ENCODE data around the gene LRP2. TPM values are rescaled to one million over a fixed set of nuclear protein-coding genes. Genes with fewer than 3 reads are reported as not detected.

The LRP2 gene
- total RNA-seq, 2 donors from 2014 or later = 0.05 TPM; not detected in 1

- H3K9ac ChIP-seq (ENCODE audit: low read depth in 2 of 2, low read length in 2 of 2) = no peak overlapping the region
- no peak for TF ChIP-seq CTCF (IDR thresholded peaks at IDR 0.05)
- H3K9me3 ChIP-seq = no peaks in the 10 kb centered on the region
- H3K27ac ChIP-seq = no peak overlapping the region
- intact Hi-C loops (cut with DNase I) = no loop called here
- H3K36me3 ChIP-seq = no peaks in the 10 kb centered on the region
- no peaks in the 10 kb centered on the region for H3K27me3 ChIP-seq
- DNase-seq = no peak
- no peak overlapping the region for H3K4me3 ChIP-seq
- H3K4me1 ChIP-seq = no peaks in the 10 kb centered on the region
Measured at GRCh38 chr2:169291517-169291916, 70.8 kb downstream of the LRP2 start.

GRCh38 chr2:169290433-169290832, 71.9 kb downstream of the LRP2 start:
- Histone ChIP-seq H3K36me3 (no peaks in the 10 kb centered on the region), H3K9ac (ENCODE audit: low read depth in 2 of 2, low read length in 2 of 2) (no peak overlapping the region), H3K27ac (no peak overlapping the region), H3K4me3 (no peak overlapping the region), H3K27me3 (no peaks in the 10 kb centered on the region), H3K9me3 (no peaks in the 10 kb centered on the region), H3K4me1 (no peaks in the 10 kb centered on the region)
- no peak for TF ChIP-seq CTCF (IDR thresholded peaks at IDR 0.05)
- intact Hi-C loops (cut with DNase I) = no loop called here
- no peak for DNase-seq

- Histone ChIP-seq H3K4me3 (no peak overlapping the region), H3K27ac (no peak overlapping the region), H3K9ac (ENCODE audit: low read depth in 2 of 2, low read length in 2 of 2) (no peak overlapping the region), H3K9me3 (no peaks in the 10 kb centered on the region), H3K4me1 (no peaks in the 10 kb centered on the region), H3K27me3 (no peaks in the 10 kb centered on the region), H3K36me3 (no peaks in the 10 kb centered on the region)
- TF ChIP-seq CTCF (IDR thresholded peaks at IDR 0.05) = no peak
- no peak for DNase-seq
- intact Hi-C loops (cut with DNase I) = no loop called here
Measured at GRCh38 chr2:169287666-169288065, 74.7 kb downstream of the LRP2 start.

GRCh38 chr2:169286624-169287231, 75.6 kb downstream of the LRP2 start:
- no peak for TF ChIP-seq CTCF (IDR thresholded peaks at IDR 0.05)
- H3K27me3 ChIP-seq = no peaks in the 10 kb centered on the region
- DNase-seq = no peak
- no peak overlapping the region for H3K9ac ChIP-seq (ENCODE audit: low read depth in 2 of 2, low read length in 2 of 2)
- no peaks in the 10 kb centered on the region for H3K9me3 ChIP-seq
- intact Hi-C loops (cut with DNase I) = no loop called here
- H3K4me1 ChIP-seq = no peaks in the 10 kb centered on the region
- H3K4me3 ChIP-seq = no peak overlapping the region
- H3K36me3 ChIP-seq = no peaks in the 10 kb centered on the region
- no peak overlapping the region for H3K27ac ChIP-seq

GRCh38 chr2:169285531-169286235, 76.7 kb downstream of the LRP2 start:
- Histone ChIP-seq H3K9ac (ENCODE audit: low read depth in 2 of 2, low read length in 2 of 2) (no peak overlapping the region), H3K9me3 (no peaks in the 10 kb centered on the region), H3K4me3 (no peak overlapping the region), H3K27ac (no peak overlapping the region), H3K4me1 (no peaks in the 10 kb centered on the region), H3K36me3 (no peaks in the 10 kb centered on the region), H3K27me3 (no peaks in the 10 kb centered on the region)
- TF ChIP-seq CTCF (IDR thresholded peaks at IDR 0.05) = no peak
- intact Hi-C loops (cut with DNase I) = no loop called here
- DNase-seq = no peak
